GM21529 (cell line): ENCODE data around the gene CDC42BPB.

Source experiments
- ATAC-seq: cut with Tn5 transposase; IDR thresholded peaks from one replicate; pipeline ENCODE4 v1.9.1; 2021; ENCODE audit not compliant: unreplicated experiment

The CDC42BPB gene

DNA sequence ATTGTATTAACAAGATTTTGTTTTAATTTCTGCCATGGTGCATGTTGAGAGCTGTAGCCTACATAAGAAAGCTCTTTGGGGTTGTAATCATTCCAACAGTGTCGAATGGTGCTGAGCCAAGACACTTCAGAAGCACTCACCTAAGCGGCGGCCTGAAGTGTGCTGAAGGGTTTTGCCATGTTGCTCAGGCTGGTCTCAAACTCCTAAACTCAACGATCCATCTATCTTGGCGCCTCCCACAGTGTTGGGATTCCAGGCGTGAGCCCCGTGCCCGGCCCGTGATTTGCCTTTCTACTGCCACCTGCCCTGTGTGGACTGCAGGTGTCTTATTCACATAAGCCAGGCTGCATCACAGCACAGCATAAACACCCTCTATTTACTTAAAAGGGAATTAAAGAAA lies 86.0 kb downstream of the CDC42BPB start:
- ATAC-seq: no peak

DNA sequence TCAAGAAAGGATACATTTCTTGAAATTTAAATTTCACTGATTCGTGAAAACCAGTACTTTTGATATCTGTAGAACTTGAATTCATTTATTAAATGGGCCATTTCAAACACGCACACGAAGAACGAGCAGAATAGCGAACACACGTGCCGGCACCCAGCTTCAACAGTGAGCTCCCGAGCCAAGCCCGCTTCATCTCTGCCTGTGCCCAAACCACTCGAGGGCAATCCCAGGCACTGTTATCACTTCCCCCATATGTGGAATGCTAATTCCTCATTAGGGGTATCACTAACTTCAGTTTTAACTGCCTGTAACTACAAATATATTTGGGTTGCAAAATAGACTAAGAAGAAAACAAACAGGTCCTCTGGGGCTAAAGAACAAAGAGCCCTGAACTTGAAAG lies 86.9 kb downstream of the CDC42BPB start:
- ATAC-seq: no peak

DNA sequence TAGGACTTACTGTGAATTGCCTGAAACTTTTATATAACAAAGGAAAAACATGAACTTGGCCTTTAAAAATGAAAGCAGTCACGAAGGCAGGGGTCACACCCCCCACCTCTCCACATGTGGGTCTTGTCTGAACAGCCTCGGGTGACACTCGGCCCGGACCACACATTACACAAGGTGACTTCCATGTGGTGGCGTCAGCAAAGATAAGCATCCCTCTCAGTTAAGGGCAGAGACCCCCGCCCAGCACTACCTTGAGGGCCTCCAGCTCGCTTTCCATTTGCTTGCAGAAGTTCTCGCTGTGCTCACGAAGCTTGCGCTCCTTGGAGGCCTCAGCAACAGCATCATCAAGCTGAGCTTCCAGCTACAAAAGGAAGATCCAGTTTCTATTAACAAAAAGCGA lies 87.4 kb downstream of the CDC42BPB start:
- no peak for ATAC-seq

DNA sequence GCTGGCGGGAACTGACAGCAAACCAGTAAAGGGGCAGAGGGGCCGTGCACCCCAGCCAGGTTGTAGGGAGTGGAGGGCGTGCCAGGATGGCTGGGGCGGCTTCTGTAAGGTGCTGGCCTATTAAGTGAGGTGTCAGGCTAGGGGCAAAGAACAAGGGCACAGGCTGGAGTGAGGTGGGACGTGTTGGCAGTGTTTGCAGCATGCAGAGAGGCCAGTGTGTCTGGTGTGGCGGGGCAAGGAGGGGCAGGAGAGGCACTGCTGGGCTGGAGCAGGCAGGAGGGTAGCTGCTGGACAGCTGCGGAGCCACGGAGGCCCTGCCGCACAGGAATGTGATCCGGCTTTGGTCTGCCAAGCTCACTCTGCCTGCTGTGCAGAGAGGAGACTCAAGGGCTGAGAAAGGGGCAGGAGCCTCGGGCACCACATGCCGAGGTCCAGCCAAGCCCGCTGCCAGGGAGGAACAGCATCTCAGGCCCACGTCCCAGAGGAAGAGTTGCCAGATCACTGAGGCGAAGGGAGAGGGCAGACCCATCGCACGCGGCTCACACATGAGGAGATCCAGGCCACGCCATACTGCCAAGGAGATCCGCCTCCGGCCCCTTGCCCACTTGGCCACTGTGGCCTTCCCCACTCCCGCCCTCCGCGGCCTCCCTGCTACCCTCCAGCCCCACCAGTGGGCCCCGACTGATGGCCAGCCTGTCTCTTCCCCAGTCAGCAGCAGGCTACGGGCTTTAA lies 88.1 kb downstream of the CDC42BPB start:
- no peak for ATAC-seq

DNA sequence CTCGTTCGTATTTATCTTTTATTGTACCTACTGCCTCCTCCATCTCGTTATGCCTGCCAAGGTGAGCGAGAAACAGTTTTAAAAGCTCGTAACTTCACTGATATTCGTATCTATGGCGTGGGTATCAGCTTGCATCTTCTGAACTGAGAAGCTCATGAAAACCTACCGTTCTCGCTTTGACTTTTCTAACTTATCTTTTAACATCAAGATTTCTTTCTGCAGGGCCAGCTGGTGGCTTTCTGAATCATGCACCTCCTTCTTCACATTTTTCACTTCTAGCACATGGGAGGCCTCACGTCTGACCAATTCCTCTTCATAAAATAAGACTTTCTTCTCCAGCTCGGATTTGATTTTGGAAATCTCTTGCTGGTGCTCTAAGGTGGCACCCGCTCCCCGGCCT lies 89.0 kb downstream of the CDC42BPB start:
- no peak for ATAC-seq

DNA sequence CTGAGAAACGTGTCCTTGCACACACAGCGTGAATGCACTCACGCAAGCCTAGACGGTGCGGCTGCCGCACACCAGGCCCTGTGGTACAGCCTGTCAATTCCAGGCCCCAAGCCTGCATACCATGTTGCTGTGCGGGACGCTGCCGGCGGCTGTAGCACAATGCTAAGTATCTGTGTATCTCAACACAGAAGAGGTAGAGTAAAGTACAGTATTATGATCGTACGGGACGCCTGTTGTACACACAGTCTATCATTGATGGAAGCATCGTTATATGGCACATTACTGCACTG lies 89.9 kb downstream of the CDC42BPB start:
- no peak for ATAC-seq

DNA sequence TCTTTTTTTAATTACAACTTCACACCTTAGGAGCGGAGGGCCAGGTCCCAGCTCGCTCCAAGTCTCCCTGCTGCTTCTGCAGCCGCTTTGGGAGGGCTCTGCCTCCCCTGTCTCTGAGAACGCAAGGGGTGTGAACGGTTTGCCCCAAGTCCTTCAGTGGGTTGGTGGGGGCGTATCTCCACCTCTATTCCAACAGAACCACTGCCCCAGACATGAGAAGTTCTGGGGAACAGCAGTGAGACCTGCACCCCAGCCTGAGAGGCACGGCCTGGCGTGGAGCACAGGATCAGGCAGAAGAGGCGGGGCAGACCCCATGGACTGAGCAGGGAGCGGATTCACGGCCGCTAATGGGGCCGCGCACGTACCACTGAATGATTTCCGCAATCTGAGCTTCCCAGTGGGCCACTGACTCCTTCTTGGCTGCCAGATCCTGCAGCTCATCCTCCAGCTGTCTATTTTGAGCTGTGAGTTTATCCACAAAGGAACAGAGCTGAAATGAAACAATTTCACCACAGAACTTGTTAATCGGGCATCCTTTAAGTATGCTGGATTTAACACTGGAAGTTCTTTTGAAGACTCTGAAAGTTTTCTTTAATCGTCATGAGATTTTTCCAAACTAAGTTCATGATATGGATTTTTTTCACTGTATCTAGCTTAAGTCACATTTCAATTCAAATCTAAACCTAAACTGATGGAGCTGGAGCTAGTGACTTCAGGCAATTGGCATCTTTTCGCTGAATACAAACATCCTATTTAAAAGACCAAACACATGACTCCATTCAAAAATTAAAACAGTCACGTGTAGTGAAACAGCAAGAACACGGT lies 90.5 kb downstream of the CDC42BPB start:
- no peak for ATAC-seq

DNA sequence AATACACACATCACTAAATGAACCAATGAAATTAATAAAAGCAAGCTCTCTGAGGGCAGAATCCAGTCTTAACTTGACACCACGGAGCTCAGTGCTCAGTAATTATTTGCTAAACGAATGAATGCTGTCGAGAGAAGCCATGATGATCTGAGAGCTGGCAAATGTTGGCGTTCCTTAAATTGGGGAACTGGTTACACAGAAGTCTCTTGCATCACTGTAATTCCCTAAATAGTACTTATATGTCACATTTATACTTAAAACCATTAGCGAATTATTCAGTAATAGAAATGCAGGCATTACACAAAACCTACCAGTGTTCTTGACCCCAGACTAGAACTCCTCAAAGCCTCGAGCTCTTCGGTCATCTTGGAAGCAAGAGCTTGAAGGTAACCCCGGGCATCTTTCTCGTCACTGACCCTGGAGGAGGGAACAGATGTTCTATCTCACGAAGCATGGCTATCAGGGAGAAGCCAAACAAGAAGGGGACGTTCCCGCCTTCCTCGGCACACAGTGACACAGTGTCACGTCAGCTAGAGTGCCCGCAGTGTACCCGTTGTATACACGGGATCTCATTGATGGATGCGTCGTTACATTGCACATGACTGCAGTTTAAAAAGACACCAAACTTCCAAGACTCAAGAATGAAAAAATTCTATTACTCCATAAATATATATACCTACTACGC lies 91.2 kb downstream of the CDC42BPB start:
- ATAC-seq: no peak

DNA sequence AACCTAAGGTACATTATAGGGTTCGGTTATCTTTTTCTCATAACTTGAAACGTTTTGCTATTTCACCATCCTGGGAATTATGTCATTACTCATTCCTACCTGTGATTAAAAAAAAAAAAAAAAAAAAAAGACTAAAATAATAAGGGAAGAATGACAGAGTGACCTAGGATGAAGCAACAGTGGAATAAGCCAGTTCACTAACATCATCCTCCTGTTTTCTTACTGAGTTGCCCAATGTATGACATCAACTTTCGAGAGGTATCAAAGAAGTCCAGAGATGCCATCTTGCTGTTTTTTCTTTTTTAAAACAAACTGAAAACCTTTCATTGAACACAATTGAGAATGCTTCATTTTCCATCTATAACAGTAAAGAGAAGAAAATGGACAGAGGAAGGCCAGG lies 92.1 kb downstream of the CDC42BPB start:
- ATAC-seq: no peak

DNA sequence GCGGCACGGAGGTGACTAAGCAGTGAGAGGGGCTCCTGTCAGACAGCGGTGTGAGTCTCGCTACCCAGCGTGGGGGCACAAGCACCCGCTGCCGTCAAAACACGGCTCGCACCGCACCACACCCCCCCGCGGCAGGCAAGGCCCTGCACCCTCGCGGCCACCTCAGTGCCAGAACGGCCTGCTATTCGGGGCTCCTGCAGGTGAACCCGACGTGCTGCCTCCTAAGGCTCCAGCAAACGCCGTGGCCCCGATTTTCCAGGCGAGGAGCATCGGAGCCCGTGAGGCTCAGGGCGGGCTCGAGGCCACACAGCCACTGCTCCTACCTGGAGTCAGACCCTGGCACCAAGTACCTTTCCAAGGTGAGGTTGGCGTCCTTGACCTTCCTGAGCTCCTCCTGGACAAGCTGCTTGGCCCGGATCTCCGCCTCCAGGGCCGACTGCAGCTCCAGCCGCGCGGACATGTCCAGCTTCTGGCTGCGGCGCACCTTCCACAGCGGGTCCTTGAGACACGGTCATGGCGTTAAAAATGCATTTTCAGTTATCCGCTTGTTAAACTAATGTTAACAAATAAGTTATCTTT lies 93.1 kb downstream of the CDC42BPB start:
- no peak for ATAC-seq

DNA sequence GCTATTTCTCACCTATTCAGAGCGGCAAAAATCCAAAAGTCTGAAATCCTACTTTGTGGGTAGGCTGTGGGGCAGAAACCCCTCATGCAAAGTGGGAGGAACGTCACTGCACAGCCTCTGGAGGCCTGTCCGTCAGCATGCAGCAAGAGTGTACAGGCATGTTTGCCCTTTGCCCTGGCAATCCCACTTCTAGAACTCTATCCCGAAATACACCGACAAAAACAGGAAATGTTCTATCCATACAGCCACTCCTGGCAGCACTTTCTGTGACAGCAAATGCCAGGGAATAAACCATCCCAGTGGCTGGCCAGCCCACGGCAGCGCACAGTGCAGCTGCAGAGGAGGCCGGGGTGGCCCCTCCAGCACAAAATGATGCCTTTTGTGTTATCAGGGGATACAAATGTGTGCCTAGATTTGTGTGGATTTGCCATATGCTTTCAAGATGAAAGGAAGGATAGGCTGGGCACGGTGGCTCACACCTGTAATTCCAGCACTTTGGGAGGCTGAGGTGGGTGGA lies 95.2 kb downstream of the CDC42BPB start:
- ATAC-seq: no peak

DNA sequence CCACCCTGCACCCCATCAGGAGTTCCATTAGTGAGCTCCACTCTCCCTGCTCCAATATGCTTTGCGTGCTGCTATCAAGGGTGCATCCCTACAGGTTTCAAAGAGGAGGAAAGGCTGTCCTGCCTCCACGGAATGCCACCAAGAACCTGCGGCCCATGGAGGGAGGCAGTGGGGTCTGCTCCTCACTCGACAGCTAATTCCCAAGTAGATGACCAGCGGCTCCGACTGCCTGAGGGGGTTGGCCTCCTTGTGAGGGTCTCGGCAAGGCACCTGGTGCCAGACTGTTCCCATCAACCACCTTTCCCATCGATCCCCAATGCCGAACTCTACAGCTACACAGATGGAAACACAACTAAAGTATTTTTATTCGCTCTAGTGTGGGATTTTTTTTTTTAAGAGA lies 98.9 kb downstream of the CDC42BPB start:
- no peak for ATAC-seq

DNA sequence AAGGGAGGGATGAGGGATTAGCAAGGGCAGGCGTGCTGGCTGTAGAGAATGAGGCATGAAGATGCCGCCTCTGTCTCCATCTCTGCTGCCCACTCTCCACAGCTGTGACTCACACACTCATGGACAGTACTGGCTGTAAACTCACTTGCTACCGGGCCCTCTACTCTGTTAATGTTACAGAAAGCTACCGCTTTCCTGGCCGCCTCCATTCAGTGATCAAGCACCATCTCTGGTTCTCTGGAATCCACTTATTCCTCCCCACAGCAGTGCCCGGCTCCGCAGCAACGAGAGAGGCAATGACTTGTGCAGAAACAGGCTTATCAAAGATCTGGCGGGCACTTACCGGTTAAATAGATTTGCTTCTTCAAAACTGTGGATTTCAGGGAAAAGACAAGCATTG lies 100.1 kb downstream of the CDC42BPB start:
- ATAC-seq: no peak

DNA sequence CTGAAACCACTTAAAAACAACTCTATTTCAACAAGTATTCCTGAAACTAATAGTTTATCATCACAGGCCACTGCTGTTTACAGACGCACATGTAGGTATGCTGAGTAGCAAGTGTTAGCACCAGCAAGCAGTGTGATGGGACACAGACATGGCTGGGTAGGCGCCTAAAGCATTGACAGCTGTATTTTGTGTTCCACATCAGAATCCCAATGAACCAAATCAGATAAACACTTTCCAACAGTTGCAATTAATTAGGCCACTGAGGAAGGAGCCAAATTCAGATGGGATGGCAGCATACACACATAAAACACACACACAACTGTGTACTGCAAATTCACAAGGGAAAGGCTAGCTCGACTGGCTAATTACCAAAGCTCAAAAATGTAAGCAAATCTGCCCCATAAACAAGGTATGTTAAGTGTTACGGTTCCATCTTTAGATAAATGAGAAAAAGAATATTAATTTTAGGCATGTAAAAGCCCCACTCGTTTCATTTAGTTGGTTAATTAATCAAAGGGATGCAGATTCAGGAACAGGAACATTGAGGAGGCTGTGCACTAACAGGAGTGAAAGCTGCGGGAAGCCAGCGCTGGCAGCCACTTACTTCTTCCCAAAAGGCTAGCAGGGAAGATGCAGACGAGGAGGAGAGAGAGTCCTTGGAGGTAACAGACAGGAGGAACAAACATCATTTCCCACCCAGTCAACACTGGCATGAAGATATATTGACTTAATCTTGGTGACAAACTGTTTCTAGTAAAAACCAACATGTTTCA lies 101.5 kb downstream of the CDC42BPB start:
- no peak for ATAC-seq

DNA sequence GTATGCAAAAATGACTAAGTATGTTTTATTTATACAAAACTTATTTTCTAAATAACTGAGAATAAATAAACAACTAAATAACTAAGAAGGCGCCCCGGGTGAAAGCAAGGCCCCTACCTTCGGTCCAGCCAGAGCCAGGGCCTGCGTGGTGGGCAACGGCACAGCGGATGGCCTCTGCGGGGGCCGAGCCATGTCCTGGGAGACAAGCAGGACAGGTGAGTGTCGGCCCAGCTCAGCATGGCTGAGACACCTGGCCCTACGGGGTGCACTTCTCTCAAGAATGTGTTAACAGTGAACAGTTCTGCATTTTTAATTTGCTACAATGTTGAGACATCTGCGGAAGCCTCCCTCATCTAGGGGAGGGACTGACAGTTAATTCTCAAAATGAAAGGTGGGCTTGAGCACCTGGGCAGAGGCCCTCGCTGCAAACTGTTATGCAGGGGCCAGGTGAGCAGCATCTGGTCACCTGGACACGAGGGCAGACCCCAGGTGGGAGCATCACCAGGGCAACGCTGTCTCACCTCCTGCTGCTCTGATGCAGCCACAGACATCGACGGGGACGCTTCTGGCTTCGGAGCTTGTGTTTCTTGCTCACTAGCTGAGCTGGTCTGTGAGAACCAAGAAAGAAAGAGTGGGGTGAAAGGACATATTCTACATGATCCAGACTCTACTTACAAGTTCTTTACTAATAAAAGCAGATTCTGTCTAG lies 103.1 kb downstream of the CDC42BPB start:
- ATAC-seq: no peak

DNA sequence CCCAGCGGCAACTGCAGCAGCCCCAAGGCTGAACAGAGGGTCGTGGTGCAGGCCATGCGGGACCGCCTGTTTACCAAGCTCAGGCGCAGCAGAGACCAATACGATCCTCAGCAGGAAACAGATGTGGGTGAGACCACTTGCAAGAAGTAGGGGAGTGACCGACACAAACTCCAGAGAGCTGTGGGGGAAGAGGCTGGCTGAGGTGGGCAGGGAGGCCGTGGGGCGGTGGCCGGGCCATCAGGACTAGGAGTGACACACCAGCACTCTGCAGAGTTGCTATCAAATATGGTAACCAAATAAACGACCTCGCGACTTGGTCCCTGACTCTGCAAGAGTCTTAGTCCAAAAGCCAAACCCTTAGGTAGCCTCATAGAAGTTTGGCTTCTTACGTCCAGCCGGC lies 104.2 kb downstream of the CDC42BPB start:
- no peak for ATAC-seq

DNA sequence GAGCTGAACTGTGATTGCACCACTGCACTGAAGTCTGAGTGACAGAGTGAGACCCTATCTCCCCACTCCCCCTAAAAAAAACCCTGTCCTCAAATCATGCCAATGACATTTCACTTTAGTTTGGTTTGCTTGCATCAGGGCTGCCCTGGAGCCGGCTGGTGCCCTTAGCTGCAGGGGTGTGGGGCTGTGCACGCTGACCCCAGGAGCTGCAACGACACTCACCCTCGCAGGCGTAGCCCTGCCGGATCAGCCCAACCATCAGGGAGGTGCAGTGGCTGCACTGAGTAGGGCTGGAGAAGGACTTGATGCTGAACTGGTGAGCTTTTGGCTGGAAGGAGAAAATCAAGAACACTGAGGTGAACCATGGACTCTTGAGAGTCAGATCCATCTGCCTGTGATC lies 105.1 kb downstream of the CDC42BPB start:
- no peak for ATAC-seq

DNA sequence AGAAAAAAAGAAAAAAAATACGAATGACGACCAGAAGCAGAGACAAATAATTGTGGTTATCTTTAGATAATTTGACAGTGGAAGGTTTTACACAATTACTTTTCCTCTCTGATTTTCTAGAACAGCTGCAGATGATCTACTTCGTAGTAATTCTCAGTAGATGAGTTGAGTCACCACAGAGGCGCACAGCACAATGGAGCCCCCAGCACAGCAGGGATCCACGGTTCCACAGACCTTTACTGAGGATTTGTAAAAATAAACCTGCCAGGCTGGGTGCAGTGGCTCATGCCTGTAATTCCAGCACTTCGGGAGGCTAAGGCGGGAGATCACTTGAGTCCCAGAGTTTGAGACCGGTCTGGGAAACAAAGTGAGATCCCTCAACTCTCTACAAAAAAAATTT lies 105.5 kb downstream of the CDC42BPB start:
- ATAC-seq: no peak

DNA sequence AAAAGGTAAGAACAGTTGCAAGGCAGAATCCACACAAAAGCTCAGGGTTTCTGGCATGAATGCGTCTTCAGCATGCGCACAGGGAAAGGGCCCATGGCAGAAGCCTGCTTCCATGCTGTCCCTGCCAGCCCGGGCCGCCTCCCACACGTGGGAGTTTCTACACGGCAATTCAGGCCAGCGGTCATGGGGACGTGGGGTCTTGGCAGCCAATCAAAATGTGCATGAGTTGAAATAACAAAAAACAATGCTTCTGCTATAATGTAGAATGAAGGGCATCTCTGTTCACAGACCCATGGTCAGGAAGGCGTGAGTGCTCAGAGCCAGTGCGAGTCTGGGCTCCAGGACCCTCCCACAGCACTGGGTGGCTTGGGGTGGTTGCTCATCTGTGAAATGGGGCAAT lies 106.3 kb downstream of the CDC42BPB start:
- ATAC-seq: no peak

DNA sequence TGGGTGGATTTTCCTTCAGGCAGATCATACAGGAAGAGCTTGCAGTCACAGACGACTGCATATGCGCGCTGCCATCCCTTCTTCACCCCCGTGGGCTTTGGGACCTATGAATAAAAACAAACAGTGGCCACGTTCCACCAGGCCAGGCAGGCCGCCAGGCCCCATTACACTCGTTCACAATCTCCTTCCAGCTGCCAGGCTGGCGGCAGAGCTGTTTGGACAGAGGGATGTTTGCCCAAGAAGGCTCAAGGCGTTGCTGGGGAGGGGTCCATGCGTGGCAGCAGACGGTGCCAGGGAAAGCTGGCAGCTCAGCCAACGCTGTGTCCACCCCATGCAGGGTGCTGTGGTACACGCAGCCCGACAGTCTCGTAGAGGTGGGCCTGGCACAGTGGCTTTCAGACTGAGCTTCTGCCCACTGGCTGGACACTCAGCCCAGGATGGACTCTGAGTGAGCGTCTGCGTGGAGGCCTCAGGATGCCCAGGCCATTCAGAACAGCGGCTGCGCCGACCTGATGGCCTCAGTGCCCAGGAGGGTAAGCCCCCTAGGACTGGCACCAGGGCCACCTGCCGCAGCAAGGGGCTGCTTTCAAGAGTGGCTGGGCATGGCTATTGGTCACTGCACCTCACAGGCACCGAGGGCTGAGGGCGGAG lies 107.4 kb downstream of the CDC42BPB start:
- ATAC-seq: no peak
